ENCODE measurements around the gene CPM. TPM values are rescaled to one million over a fixed set of nuclear protein-coding genes. Genes with fewer than 3 reads are reported as not detected.
A peak's percentile ranks its signal among the peaks of the same experiment; 100 is the strongest.

CPM gene
- total RNA-seq, 1 donor from 2014 or later: 3.6 TPM

GRCh38 chr12:68957273-68957672 lies 24.3 kb upstream of the CPM start:
- H3K27ac Mint-ChIP-seq (ENCODE audit: unreplicated experiment): no peak overlapping the region
- H3K36me3 Mint-ChIP-seq (ENCODE audit: low read depth, unreplicated experiment): peaks cover 10% of the 10 kb centered on the region

DNA sequence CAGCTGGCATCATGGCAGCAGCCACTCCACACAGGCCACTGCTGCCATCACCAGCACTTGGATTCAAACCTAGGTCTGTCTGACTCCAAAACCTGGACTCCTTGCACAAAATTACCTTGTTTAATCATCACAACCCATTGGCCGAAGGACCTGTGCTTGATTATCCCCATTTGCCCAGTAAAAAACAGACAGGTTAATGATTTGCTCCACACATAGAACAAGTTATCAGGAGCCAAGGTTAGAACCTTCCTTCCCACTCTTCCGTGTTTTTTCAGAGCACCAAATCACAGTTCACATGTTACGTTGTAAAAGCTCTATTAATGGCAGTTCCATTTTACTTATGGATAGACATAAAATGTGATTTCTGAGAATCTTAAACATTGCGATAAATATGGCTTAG lies 23.5 kb upstream of the CPM start:
- Mint-ChIP-seq H3K36me3 (ENCODE audit: low read depth, unreplicated experiment) (peaks cover 10% of the 10 kb centered on the region), H3K4me1 (ENCODE audit: unreplicated experiment) (peaks cover 18% of the 10 kb centered on the region), H3K27ac (ENCODE audit: unreplicated experiment) (no peak overlapping the region), H3K9me3 (ENCODE audit: unreplicated experiment) (no peaks in the 10 kb centered on the region), H3K4me3 (ENCODE audit: unreplicated experiment) (no peak overlapping the region), H3K27me3 (ENCODE audit: unreplicated experiment) (no peaks in the 10 kb centered on the region)
- DNase-seq (ENCODE audit: low spot score): no peak
- TF ChIP-seq, protein P1, sequence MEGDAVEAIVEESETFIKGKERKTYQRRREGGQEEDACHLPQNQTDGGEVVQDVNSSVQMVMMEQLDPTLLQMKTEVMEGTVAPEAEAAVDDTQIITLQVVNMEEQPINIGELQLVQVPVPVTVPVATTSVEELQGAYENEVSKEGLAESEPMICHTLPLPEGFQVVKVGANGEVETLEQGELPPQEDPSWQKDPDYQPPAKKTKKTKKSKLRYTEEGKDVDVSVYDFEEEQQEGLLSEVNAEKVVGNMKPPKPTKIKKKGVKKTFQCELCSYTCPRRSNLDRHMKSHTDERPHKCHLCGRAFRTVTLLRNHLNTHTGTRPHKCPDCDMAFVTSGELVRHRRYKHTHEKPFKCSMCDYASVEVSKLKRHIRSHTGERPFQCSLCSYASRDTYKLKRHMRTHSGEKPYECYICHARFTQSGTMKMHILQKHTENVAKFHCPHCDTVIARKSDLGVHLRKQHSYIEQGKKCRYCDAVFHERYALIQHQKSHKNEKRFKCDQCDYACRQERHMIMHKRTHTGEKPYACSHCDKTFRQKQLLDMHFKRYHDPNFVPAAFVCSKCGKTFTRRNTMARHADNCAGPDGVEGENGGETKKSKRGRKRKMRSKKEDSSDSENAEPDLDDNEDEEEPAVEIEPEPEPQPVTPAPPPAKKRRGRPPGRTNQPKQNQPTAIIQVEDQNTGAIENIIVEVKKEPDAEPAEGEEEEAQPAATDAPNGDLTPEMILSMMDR (IDR thresholded peaks at IDR 0.05; ENCODE audit: unreplicated experiment): no peak

More at GRCh38 chr12:68957273-68957672, 24.3 kb upstream of the CPM start:
- Mint-ChIP-seq H3K9me3 (ENCODE audit: unreplicated experiment) (no peaks in the 10 kb centered on the region), H3K27me3 (ENCODE audit: unreplicated experiment) (no peaks in the 10 kb centered on the region), H3K4me3 (ENCODE audit: unreplicated experiment) (no peak overlapping the region), H3K4me1 (ENCODE audit: unreplicated experiment) (peaks cover 11% of the 10 kb centered on the region)
- TF ChIP-seq, protein P1 (IDR thresholded peaks at IDR 0.05; ENCODE audit: unreplicated experiment): no peak
- DNase-seq (ENCODE audit: low spot score): no peak

DNA sequence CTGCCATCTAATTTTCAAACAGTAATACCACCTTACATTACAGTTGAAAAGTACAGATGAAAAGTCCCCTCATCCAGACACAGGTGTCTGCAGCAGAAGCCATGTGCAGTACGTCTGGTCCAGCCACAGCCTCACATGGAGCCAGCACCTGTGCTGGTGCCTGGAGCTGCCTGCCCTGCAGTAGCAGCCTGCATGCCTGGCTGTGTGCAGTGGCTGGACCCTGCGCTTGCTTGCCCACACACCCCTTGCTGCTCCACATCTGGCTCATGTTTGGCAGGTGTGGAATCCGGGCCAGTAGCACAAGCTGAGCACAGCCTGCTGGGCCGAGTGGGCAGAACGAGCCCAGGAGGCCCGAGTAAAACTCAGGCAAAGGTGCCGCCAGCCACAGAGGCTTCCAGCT lies 21.8 kb upstream of the CPM start:
- Mint-ChIP-seq H3K27me3 (ENCODE audit: unreplicated experiment) (no peaks in the 10 kb centered on the region), H3K4me3 (ENCODE audit: unreplicated experiment) (no peak overlapping the region), H3K36me3 (ENCODE audit: low read depth, unreplicated experiment) (peaks cover 12% of the 10 kb centered on the region), H3K9me3 (ENCODE audit: unreplicated experiment) (no peaks in the 10 kb centered on the region), H3K4me1 (ENCODE audit: unreplicated experiment) (peaks cover 23% of the 10 kb centered on the region), H3K27ac (ENCODE audit: unreplicated experiment) (no peak overlapping the region)
- no peak for DNase-seq (ENCODE audit: low spot score)
- TF ChIP-seq, protein P1 (IDR thresholded peaks at IDR 0.05; ENCODE audit: unreplicated experiment): no peak

DNA sequence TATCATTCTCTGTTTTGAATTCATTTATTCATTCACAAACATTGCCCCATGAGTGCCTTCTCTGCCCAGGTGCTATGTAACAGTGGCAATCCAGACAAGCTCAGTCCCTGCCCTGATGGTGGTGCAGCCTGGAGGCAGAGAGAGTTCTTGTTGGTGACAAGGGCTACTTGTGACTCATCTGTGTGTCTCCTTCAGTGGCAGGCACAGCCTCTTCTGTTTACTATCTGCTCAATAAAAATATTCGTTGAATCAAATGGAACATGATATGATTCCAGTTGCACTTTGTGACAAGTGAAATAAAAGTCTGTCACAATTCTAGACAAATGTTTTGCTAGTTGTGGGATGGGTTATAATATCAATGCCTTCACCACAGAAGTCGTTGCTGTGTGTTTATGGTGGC lies 20.6 kb upstream of the CPM start:
- no peak overlapping the region for H3K27ac Mint-ChIP-seq (ENCODE audit: unreplicated experiment)
- TF ChIP-seq, protein P1 (IDR thresholded peaks at IDR 0.05; ENCODE audit: unreplicated experiment): no peak
- peaks cover 23% of the 10 kb centered on the region for H3K4me1 Mint-ChIP-seq (ENCODE audit: unreplicated experiment)
- peaks cover 12% of the 10 kb centered on the region for H3K36me3 Mint-ChIP-seq (ENCODE audit: low read depth, unreplicated experiment)
- H3K4me3 Mint-ChIP-seq (ENCODE audit: unreplicated experiment): no peak overlapping the region
- no peaks in the 10 kb centered on the region for H3K27me3 Mint-ChIP-seq (ENCODE audit: unreplicated experiment)
- DNase-seq (ENCODE audit: low spot score): no peak
- no peaks in the 10 kb centered on the region for H3K9me3 Mint-ChIP-seq (ENCODE audit: unreplicated experiment)

GRCh38 chr12:68951652-68952051 lies 18.7 kb upstream of the CPM start:
- Mint-ChIP-seq H3K9me3 (ENCODE audit: unreplicated experiment) (no peaks in the 10 kb centered on the region), H3K36me3 (ENCODE audit: low read depth, unreplicated experiment) (peaks cover 9% of the 10 kb centered on the region), H3K27ac (ENCODE audit: unreplicated experiment) (peak overlapping the region; percentile 62), H3K27me3 (ENCODE audit: unreplicated experiment) (no peaks in the 10 kb centered on the region), H3K4me3 (ENCODE audit: unreplicated experiment) (no peak overlapping the region), H3K4me1 (ENCODE audit: unreplicated experiment) (peaks cover 20% of the 10 kb centered on the region)
- peak; percentile 8 for DNase-seq (ENCODE audit: low spot score)
- TF ChIP-seq, protein P1 (IDR thresholded peaks at IDR 0.05; ENCODE audit: unreplicated experiment): no peak
